Activated naive CD4-positive, alpha-beta T cell treated with anti-CD3 and anti-CD28 coated beads, Interleukin-2, amount 50 U/mL, for 72 hours (primary cell): ENCODE data around the gene KDM5B. TPM values are rescaled to one million over a fixed set of nuclear protein-coding genes. Genes with fewer than 3 reads are reported as not detected.
"Not testable (repeated sequence)": the region's sequence is repeated elsewhere in the genome, so short reads cannot be mapped to it uniquely, and the experiment has no call there.

Source experiments
- ATAC-seq, 2 donors: fragments of 150-1000 bp; cut with Tn5 transposase; 2 replicates each; pipeline ENCODE4 v1.10.0; 2021; ENCODE audit warnings: mild to moderate bottlenecking in 2 of 2, moderate library complexity in 2 of 2
- DNase-seq, 2 donors: peaks; one replicate each; pipeline ENCODE4 v3.0.0; 2021 to 2022; ENCODE audit warnings: low spot score in 2 of 2
- H3K27ac Mint-ChIP-seq, 2 donors: one replicate each; pipeline ENCODE4 v1.8.0; 2022; ENCODE audit warnings: mild to moderate bottlenecking in 2 of 2, mixed read lengths in 2 of 2
- H3K36me3 Mint-ChIP-seq, 2 donors: one replicate each; pipeline ENCODE4 v1.8.0; 2022; ENCODE audit warnings: mixed read lengths in 2 of 2
- H3K9me3 Mint-ChIP-seq, 2 donors: one replicate each; pipeline ENCODE4 v1.8.0; 2022; ENCODE audit warnings: mixed read lengths in 2 of 2
- total RNA-seq, 2 donors: library from RNA; stranded (reverse); gene quantifications; one replicate each; pipeline ENCODE4 v1.2.3, GENCODE V29; 2022

The KDM5B gene
- total RNA-seq, 2 donors from 2014 or later: 47.8 to 82.2 TPM

DNA sequence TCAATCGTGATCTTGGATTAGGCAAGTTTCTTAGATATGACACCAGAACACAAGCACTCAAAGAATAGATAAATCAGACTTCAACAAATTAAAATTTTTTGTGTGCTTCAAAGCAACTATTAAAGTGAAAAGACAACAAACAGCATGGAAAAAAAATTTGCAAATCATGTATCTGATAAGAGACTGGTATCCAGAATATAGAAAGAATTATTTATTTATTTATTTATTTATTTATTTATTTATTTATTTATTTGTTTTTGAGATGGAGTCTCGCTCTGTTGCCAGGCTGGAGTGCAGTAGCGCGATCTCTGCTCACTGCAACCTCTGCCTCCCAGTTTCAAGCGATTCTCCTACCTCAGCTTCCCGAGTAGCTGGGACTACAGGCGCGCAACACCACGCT is 21.0 kb upstream of the KDM5B start:
- not testable (repeated sequence) for H3K36me3 Mint-ChIP-seq, ATAC-seq, H3K9me3 Mint-ChIP-seq, DNase-seq, H3K27ac Mint-ChIP-seq

DNA sequence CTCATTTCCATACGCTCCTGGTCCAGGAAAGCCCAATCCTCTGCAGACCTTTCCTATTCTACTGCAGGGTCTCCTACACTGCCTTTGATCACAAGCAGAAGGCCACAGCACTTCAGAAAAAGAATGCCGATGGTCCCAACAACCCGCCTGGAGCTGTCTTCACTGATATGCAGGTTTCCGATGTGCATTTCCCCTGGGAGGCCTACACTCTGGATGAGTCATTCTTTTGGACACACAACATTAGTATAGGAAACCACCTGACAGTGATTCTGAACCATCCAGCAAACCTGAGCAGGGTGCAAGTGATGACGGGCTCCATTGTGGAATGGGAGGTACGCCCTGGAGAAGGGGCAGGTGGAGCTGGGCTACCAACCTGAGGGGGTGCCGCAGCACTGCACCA is 17.5 kb upstream of the KDM5B start:
- Mint-ChIP-seq H3K9me3 (no peaks in the 10 kb centered on the region), H3K36me3 (no peaks in the 10 kb centered on the region), H3K27ac (peak overlapping the region in 1 of 2 donors; percentile 32)
- DNase-seq (no peak), ATAC-seq (no peak)

DNA sequence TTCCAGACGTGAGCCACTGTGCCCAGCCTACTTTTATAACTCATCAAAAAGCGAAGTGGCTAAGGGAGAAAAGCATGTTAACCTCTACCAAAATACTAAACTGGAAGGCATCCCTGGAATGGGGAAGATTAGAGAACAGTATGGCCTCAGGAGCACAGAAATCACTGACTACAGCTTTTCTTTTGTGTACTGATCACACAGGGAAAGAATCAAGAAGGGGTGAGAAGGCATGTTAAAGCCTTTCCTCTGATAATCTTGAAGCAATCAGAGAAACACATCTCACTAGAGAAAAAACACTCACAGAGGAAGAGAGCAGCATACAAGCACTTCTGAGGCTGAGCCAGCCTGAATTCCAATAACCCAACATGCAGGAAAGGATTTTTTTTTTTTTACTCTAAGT is 13.2 kb upstream of the KDM5B start:
- H3K36me3 Mint-ChIP-seq: no peaks in the 10 kb centered on the region
- no peak for DNase-seq
- no peaks in the 10 kb centered on the region for H3K9me3 Mint-ChIP-seq
- ATAC-seq: no peak
- no peak overlapping the region for H3K27ac Mint-ChIP-seq

DNA sequence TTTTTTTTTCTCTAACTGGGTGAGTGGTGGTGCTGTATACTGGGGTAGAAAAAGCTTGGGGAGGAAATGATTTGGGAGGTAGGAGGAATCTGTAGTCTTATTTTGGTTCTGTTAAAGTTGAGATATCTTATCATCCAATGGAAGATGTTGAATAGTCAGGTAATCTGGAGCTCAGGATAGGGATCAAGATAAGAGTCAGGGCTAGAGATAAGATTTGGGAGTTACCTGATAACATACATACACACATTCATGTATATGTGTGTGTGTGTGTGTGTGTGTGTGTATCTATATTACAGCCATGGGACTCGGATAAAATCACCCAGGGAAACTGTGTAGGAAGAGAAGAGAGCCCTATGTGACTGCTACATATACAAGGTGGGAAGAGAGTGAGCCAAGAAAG is 10.6 kb upstream of the KDM5B start:
- Mint-ChIP-seq H3K36me3 (no peaks in the 10 kb centered on the region), H3K27ac (no peak overlapping the region), H3K9me3 (no peaks in the 10 kb centered on the region)
- ATAC-seq (no peak), DNase-seq (no peak)

DNA sequence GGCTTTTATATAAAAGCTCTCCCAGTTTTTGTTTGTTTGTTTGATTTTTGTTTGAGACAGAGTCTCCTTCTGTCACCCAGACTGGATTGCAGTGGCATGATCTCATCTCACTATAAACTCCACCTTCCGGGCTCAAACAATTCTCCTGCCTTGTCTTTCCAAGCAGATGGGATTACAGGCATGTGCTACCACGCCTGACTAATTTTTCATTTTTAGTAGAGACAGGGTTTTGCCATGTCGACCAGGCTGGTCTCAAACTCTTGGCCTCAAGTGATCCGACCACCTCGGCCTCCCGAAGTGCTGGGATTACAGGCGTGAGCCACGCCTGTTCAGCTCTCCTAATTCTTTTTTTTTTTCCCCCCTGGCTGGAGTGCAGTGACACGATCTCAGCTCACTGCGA is 6.9 kb upstream of the KDM5B start:
- Mint-ChIP-seq H3K27ac (no peak overlapping the region), H3K36me3 (no peaks in the 10 kb centered on the region), H3K9me3 (no peaks in the 10 kb centered on the region)
- no peak for ATAC-seq
- DNase-seq: no peak

DNA sequence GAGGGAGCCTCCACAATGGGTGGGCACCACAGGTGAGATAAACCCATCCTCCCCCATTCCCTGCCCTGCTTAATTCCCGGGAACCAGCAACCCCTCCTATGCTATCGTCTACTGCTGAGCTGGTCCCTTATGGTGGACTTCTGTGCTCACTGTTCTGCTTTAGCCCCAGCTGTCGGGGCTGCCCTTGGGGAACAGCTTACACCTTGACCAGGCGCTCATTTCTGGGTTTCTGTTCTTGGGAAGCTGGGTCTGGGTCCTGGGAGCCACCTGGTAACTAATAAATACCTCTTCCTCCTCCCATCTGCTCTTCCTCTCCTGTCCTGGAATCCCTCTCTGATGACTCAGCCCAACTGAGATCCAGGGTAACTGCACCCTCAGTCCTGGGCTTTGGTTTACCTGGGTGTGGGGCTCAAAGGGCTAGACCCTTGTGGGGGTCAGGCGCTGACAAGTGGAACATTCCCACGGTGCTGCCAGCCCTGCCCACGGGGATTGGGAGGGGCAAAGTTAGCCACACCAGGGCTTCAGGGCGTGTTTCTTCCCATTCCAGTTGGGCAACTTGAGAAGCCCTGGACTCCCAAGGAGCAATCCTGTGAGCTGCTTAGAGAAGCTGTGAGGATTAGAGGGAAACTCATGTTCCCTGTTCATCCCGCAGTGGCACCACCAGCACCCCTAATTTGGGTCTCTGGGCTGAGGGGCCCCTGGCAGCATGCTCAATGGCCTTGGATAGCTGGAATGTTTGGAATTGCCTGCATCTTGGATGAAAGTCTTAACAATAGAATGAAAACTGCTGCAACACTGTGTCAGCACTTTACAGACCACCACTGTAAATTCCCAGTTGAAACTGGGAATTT is 4.2 kb upstream of the KDM5B start:
- H3K27ac Mint-ChIP-seq: no peak overlapping the region
- ATAC-seq (no peak), DNase-seq (no peak)
- H3K36me3 Mint-ChIP-seq: no peaks in the 10 kb centered on the region
- H3K9me3 Mint-ChIP-seq: no peaks in the 10 kb centered on the region

DNA sequence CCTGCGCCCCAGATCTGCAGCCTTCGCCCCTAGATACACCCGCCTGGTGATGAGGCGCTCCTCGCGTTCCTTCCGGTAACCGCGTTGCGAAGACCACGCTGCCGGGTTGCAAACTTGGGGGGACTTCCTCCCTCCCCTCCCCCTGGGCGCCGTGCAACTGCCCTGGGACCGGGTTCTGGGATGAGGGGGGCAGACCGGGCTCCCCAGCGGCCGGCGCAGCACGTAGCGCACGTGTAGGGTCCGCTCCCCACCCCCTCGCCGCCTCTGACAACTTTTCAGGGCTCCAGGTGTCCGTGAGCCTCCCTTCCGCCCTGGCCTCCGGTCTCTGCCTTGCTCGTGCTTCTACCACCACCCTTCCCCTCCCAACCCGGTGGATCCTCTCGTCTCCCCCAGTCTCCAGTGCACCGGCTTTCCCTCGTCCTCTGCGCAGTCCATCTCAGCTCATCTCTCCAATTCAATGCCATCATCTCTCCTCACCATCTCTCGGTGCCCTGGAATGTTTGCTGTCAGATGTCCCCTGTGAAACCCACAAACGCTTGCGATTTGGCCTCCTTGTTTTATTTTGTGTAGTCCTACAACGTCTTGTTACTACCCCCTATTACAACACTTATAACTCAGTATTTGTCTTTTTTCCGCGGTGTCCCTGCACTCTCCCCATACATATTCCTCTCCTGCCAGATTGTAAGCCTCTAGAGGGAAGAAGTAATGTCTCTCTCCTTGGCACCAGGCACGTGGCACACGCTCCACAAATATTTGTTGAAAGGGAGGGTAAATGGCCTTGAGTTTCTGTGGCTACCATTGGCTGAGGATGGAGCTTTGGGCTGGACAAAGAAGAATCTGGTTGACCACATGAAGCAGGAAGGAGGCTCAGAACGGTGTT is 3.3 kb upstream of the KDM5B start:
- Mint-ChIP-seq H3K27ac (peak overlapping the region; percentile 2 to 94), H3K9me3 (no peaks in the 10 kb centered on the region), H3K36me3 (peaks cover 5 to 6% of the 10 kb centered on the region in 2 donors)
- peak; percentile 0 to 27 for ATAC-seq
- DNase-seq: peak in 1 of 2 donors; percentile 41

DNA sequence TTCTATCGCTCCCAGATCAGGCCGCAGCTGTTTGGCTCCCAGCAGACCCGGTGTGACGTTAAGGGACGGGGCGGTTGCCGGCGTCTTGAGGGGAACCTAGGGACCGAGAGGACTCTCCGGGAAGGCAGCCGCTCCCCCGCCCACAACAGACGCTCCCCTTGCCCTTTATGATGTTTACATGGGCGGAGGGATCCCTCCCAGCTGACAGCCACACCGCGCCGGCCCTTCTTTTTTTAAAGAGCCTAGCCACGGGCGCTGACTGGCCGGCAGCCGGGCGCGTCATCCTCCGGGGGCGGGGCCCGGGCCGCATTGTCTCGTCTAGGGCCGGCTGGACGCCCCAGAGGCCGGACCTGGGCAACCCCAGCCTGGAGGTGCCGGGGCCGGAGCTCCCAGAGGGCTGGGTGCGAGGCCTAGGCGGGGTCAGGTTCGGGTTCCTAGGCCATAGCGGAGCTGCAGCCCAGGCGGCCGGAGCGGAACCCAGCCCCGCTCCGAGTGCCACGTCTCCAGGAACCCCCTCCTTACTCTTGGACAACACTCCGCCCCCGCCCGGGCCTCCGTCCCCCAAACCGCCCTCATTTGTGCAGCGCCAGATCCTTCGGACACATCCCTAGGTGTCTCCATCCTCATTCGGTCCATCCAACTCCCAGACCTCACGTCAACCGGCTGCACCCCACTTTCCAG is 2.5 kb upstream of the KDM5B start, which contains the start of gene PCAT6:
PCAT6 (plus strand) TSS at position 340 of the 681 bp plus-strand sequence.
- ATAC-seq (peak; percentile 82 to 84), DNase-seq (peak; percentile 86 to 91)
- Mint-ChIP-seq H3K27ac (peak within 1 kb of the TSS; percentile 2 to 94), H3K36me3 (peaks cover 11 to 13% of the 10 kb centered on the region in 2 donors), H3K9me3 (no peaks in the 10 kb centered on the region)

DNA sequence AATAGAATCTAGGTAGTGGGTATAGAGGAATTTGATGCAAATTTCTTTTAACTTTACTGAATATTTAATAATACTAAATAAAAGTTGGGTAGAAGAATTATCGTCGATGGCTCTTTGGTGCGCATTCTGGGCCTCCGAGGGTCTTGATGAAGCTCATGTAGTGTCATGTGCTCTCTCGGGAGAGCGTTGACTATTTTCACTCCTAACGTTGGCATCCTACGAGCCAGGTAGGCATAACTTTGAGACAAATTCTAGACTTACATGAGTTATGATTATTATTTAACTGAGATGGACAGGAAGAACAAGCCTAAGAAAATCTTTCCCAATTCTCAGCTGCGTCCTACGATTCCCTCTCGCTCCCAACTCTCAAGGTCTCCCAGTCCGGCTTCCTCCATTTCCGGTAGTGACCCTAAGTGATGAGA is 2.0 kb upstream of the KDM5B start:
- DNase-seq (no peak), ATAC-seq (no peak)
- Mint-ChIP-seq H3K27ac (peak overlapping the region in 1 of 2 donors; percentile 2), H3K9me3 (no peaks in the 10 kb centered on the region), H3K36me3 (peaks cover 11 to 14% of the 10 kb centered on the region in 2 donors)

DNA sequence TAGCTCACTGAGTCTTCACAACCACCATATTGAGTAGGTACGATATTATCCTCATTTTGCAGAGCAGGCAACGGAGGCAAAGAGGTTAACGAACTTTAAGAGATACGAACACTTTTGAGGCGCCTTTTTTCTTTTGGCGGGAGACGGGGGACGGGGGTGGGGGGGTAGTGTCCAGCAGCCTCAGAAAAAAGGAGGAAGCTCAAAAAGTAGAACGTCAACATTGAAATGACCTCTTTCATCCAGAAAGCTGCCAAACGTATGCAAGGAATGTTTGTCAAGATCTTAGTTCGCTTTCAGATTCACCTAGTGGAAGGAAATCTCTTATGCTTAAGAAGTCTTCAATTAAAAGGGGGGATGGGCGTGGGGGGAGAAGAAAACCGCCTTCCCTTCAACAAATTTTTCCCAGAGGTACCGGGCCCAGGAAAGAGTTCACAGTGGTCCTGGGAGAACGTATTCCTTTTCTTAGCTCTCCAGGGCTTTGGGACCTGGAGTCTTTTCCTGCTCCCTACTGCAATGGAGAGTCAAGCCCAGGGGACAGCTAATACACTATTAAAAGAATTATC is 1.5 kb upstream of the KDM5B start:
- Mint-ChIP-seq H3K36me3 (peaks cover 11 to 14% of the 10 kb centered on the region in 2 donors), H3K9me3 (no peaks in the 10 kb centered on the region), H3K27ac (no peak overlapping the region)
- ATAC-seq: no peak
- DNase-seq: no peak

DNA sequence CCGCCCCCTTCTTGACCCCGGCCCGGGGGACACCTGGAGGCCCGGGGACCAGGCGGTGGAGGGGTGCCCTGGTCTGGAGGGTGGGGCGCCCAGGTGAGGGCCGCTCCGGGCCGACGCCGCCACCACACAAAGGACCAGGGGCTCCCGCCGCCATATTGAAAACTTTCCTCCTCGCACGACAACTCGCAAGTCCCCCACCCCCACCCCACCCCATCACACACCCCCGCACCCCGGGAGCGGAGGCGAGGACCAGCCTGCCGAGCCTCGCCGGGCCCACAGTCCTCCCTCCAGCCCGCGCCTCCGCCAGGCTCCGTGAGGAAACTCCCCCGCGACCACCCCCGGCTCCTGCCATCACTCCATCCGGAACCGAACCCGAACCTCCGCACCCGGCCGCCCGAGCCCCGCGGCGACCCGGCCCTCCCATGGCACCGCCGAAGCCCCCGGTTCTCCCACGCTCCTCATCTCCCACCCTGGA is 733 bp downstream of the KDM5B start:
- DNase-seq: peak; percentile 51 to 64
- peaks cover 14 to 17% of the 10 kb centered on the region in 2 donors for H3K36me3 Mint-ChIP-seq
- H3K9me3 Mint-ChIP-seq: no peaks in the 10 kb centered on the region
- peak overlapping the region in 1 of 2 donors; percentile 95 for H3K27ac Mint-ChIP-seq
- peak; percentile 21 to 23 for ATAC-seq

DNA sequence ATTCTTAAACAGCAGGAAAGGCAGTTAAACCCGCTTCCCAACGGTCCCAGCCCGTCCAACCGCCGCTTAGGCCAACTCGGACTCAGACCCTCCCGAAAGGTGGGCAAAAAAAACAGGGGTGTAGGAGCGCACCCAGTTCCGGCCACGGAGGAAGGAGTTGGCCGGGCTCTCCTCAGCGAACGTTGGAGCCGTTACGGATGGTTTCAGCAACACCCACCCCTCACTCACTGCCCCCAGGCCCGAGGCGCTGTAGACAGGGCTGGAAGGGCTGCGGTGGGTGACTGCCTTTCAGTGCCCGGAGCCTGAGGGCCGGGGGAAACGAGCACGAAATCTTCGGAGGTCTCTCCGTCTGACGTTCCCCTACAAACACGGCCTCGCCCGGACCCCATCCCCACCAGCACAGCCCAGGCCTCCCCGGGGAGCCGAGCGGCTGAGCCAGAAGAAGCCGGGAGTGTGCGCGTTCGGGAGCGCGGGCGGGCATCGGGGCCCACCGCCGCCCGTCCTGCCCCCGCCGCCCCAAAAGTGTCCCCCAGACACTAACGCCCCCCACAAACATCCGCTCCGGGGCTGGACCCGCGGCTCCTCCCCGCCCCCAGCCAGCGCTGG is 1.3 kb downstream of the KDM5B start:
- ATAC-seq: peak; percentile 2 to 13
- Mint-ChIP-seq H3K27ac (peak overlapping the region; percentile 93 to 95), H3K9me3 (no peaks in the 10 kb centered on the region), H3K36me3 (peaks cover 14 to 17% of the 10 kb centered on the region in 2 donors)
- peak; percentile 31 to 57 for DNase-seq

DNA sequence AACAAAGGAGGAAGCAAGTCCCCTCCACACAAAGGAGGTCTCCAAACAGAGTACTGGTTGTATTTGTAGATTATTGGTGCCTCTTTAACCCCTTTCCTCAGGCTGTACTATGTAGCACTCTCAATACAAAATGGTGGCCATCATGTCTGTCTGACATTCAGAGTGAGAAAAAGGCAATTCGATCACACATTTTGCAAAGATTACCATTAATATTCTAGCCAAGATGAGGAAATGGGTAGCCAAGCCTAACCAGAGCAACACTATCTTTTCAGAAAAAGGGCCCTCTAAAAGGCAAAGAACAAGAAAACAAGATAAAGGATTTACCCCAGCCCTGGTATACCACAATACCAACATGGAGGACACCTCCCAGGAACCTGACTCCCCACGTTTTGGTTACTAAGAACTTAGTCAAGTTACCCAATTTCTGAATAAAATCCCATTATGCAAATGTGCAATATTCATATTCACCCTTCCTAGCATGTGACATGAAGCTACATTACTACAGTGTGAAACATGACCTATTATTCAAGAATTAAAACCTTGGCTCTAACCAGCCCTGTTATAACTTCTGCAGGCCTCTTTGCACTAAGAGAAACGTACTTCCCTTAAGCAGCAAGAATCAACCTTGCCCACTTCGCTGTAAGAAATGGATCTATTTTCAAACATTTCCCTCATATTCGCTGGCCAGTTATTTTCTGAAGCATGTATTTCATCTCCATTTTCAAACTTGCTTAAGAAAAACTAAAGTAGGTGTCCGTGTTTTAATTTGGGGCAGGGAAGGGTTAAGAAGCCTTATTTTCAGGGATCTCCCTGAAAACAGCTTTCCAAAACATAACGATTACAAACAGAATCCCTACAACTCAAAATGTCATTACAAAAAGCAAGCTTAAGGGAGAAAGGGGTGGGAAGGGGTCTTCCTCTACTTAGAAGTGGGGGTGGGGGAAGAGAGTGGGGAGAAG is 2.1 kb downstream of the KDM5B start:
- H3K27ac Mint-ChIP-seq: peak overlapping the region; percentile 93 to 95
- peaks cover 14 to 17% of the 10 kb centered on the region in 2 donors for H3K36me3 Mint-ChIP-seq
- ATAC-seq (peak in 1 of 2 donors; percentile 43), DNase-seq (no peak)
- no peaks in the 10 kb centered on the region for H3K9me3 Mint-ChIP-seq

DNA sequence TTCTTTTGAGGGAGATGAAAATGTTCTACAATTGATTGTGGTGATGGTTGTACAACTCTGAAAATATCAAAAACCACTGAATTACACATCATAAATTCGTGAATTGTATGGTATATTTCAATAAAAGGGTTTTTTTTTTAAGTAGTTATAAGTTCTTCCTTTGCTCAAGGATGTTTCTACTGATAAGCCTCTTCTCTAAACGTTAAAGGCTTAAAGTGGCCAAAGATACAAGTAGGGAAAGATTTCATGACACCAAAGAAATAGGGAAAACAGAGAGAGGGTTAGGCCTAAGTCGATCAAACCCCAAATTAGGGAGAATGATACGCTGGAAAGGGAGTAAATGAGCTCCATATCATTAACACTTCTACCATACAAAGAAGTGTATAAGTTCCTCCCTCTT is 4.1 kb downstream of the KDM5B start:
- ATAC-seq: no peak
- no peak overlapping the region for H3K27ac Mint-ChIP-seq

More for the DNA sequence above, 4.1 kb downstream of the KDM5B start:
- Mint-ChIP-seq H3K36me3 (peaks cover 14 to 25% of the 10 kb centered on the region in 2 donors), H3K9me3 (no peaks in the 10 kb centered on the region)
- no peak for DNase-seq
